ENCODE measurements around the gene NRXN3.

- TF ChIP-seq CTCF (IDR thresholded peaks at IDR 0.05) (no peak), EZH2 (IDR thresholded peaks at IDR 0.05; ENCODE audit: borderline replicate concordance, insufficient read depth, low read depth, low read length, poor library complexity, severe bottlenecking) (no peak)
Measured at GRCh38 chr14:79734656-79735055, 1564.5 kb downstream of the NRXN3 start.
